Measurements from ENCODE around the gene RNASEH1. TPM values are rescaled to one million over a fixed set of nuclear protein-coding genes. Genes with fewer than 3 reads are reported as not detected.

The RNASEH1 gene
- total RNA-seq, 3 donors from 2014 or later, result 14.4 to 24.2 (median 19.5) TPM

DNA sequence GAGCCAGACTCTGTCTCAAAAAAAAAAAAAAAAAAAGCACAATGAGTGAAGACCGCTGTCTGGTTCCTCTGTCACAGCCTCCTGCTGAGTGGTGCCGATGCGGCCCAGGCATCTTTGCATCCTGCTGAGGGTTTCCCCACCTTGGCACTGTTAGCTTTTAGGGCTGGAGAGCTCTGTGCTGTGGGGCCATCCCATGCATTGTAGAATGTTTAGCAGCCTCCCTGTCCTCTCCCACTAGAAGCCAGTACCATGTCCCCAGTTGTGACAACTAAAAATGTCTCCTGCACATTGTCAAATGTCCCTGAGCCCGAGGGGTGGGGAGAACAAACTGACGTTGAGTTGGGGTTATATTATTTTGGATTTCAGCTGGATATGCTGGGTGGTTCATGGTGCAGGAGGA lies 28.9 kb upstream of the RNASEH1 start:
- TF ChIP-seq, protein P1, sequence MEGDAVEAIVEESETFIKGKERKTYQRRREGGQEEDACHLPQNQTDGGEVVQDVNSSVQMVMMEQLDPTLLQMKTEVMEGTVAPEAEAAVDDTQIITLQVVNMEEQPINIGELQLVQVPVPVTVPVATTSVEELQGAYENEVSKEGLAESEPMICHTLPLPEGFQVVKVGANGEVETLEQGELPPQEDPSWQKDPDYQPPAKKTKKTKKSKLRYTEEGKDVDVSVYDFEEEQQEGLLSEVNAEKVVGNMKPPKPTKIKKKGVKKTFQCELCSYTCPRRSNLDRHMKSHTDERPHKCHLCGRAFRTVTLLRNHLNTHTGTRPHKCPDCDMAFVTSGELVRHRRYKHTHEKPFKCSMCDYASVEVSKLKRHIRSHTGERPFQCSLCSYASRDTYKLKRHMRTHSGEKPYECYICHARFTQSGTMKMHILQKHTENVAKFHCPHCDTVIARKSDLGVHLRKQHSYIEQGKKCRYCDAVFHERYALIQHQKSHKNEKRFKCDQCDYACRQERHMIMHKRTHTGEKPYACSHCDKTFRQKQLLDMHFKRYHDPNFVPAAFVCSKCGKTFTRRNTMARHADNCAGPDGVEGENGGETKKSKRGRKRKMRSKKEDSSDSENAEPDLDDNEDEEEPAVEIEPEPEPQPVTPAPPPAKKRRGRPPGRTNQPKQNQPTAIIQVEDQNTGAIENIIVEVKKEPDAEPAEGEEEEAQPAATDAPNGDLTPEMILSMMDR (IDR thresholded peaks at IDR 0.05), result no peak
- no peak for DNase-seq
- H3K4me3 ChIP-seq, result no peak overlapping the region
- H3K4me1 ChIP-seq (ENCODE audit: low read depth), result peaks cover 6% of the 10 kb centered on the region
- H3K36me3 ChIP-seq (ENCODE audit: low read depth), result no peaks in the 10 kb centered on the region
- no peak for ATAC-seq
- H3K9me3 ChIP-seq, result no peaks in the 10 kb centered on the region
- intact Hi-C loops (cut with DNase I, micrococcal nuclease), result no loop called here

DNA sequence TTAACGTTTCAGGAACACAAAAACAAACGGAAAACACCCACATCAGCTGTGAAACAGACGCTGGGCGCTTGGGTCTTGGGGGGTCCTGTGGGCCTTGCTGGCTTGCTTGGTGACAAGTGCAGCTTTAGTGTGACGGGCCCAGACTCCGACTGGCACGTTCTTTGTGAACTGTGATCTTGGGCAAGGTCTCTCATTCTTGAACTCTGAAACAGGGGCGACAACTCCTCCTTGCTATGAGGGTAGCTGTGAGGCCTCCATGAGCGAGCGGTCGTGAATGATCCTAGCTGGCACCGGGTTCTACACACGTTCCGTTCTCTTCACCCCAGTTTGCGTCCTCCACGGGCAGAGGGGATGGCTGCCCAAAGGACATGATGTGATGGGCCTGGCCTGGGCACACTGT lies 28.1 kb upstream of the RNASEH1 start:
- no peaks in the 10 kb centered on the region for H3K9me3 ChIP-seq
- ATAC-seq (no peak), DNase-seq (no peak)
- H3K36me3 ChIP-seq (ENCODE audit: low read depth), result no peaks in the 10 kb centered on the region
- H3K4me3 ChIP-seq, result no peak overlapping the region
- peaks cover 6% of the 10 kb centered on the region for H3K4me1 ChIP-seq (ENCODE audit: low read depth)
- intact Hi-C loops (cut with DNase I, micrococcal nuclease), result no loop called here
- TF ChIP-seq, protein P1 (IDR thresholded peaks at IDR 0.05), result no peak

DNA sequence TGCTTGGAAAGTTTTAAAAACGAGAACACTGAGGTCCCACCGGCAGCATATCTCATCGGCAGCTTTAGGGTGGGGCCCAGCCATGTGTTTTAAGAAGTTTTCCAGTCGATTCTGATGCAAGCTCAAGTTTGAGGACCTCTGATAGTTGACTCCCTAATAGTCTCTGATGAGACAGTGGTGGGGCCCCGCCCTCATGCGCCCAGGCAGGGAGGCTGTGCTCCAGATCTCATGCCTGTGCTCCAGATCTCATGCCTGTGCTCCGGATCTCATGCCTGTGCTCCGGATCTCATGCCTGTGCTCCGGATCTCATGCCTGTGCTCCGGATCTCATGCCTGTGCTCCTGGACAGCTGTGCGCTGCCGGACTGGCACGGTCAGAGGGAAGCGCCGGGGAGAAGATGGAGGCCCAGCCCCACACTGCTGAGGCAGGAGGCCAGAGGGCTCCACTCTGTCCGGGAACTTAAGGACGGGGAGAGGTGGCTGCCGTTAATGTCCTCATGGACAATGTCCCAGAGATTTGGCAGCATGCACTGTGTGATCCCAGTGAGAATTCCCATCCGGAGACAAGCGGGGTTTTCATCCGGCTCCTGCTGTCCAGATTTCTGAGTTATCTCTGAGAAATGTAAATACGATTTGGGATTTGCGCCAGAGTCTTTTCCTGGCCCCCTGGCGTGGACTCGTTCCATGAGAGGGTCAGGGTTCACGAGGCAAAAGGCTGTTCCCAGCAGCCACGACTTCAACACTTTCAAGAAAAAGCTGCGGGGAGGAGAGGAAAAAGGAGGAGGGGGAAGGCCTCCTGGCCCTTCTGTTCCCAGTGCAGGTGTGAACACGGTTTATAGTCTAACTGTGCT lies 27.4 kb upstream of the RNASEH1 start:
- no peaks in the 10 kb centered on the region for H3K9me3 ChIP-seq
- DNase-seq, result peak in 2 of 3 donors; percentile 37 to 42
- intact Hi-C loops (cut with DNase I, micrococcal nuclease), result no loop called here
- no peaks in the 10 kb centered on the region for H3K36me3 ChIP-seq (ENCODE audit: low read depth)
- peaks cover 6% of the 10 kb centered on the region for H3K4me1 ChIP-seq (ENCODE audit: low read depth)
- TF ChIP-seq, protein P1 (IDR thresholded peaks at IDR 0.05), result no peak
- peak; percentile 67 for ATAC-seq
- no peak overlapping the region for H3K4me3 ChIP-seq

DNA sequence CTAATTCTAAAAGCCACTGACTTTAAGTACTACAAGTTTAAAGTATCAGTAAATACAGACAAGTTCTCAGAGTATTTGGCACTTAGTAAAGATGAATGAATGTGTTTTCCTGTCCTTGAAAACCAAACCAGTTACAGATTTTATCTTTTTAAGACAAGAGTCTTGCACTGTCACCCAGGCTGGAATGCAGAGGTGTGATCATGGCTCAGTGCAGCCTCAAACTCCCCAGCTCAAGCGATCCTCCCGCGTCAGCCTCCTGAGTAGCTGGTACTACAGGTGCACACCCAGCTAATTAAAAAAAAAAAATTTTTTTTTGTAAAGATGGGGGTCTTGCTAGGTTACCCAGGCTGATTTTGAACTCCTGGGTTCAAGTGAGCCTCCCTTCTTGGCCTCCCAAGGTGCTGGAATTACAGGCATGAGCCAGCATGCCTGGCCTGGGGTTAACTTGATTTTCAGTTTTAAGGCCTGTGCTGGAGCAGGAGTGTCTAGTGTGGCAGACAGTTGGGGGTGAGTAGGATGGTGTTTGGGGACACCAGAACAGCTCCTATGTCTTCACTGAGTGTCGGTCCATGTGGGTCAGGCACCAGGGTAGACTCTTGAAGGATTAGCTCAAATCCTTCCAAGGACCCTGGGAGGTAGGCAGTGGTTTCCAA lies 26.6 kb upstream of the RNASEH1 start:
- intact Hi-C loops (cut with DNase I, micrococcal nuclease), result no loop called here
- Histone ChIP-seq H3K4me3 (no peak overlapping the region), H3K9me3 (no peaks in the 10 kb centered on the region), H3K36me3 (ENCODE audit: low read depth) (no peaks in the 10 kb centered on the region), H3K4me1 (ENCODE audit: low read depth) (peaks cover 6% of the 10 kb centered on the region)
- TF ChIP-seq, protein P1 (IDR thresholded peaks at IDR 0.05), result no peak
- DNase-seq (no peak), ATAC-seq (no peak)

DNA sequence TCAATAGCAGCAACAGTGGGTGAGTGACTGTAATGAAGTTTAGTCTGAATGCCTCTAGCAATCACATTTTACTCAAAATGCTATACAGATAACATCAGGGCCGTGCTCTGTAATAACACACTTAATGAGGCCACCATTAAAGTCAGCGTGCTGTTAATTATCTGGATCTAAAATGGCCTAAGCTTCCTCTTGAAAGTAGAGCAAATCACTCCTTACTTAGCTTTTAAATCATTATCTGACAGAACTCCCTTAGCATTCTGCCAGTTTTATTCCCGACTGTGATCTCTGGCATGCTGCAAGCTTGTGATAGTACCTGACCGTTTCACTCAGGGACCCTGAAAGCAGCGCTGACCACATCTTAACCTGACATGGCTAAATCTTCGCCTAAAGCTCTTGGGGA lies 25.9 kb upstream of the RNASEH1 start:
- DNase-seq (no peak), ATAC-seq (no peak)
- intact Hi-C loops (cut with DNase I, micrococcal nuclease), result no loop called here
- Histone ChIP-seq H3K4me1 (ENCODE audit: low read depth) (peaks cover 6% of the 10 kb centered on the region), H3K9me3 (no peaks in the 10 kb centered on the region), H3K36me3 (ENCODE audit: low read depth) (no peaks in the 10 kb centered on the region), H3K4me3 (no peak overlapping the region)
- TF ChIP-seq, protein P1 (IDR thresholded peaks at IDR 0.05), result no peak
